Putamen (tissue), 1 donor: ENCODE measurements around the gene MAML3.

Source experiments
- DNase-seq: peaks from one replicate; pipeline ENCODE4 v3.0.0-alpha.2; 2016; ENCODE audit warnings: low spot score

Gene MAML3

DNA sequence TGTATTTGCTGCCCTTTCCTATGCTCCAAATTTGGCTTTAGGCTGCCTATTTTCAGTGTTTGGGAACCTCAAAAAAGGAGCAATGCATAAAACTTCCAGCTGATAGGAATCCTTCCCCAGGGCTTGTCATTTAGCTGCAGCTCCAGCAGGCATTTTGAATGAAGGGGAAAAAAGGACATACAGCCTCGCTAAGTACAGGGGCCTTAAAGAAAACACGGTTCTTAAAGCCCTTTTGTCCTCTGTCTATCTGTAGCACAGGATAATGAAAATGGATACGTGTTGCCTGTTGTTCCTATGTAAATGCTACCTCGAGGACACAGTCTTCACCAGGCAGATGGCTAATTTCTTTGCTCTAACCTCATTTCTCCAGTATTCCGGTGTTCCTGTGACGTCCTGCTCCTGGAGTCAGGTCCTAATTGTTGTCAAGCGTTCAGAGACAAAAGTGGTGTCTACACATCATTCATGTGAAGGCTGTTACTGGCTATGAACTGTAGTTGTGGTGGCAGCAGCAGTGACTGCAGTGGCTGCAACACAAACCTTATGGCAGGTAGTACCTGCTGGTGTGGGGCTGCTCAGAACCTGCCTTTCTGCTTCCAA is 371.0 kb downstream of the MAML3 start:
- no peak for DNase-seq

DNA sequence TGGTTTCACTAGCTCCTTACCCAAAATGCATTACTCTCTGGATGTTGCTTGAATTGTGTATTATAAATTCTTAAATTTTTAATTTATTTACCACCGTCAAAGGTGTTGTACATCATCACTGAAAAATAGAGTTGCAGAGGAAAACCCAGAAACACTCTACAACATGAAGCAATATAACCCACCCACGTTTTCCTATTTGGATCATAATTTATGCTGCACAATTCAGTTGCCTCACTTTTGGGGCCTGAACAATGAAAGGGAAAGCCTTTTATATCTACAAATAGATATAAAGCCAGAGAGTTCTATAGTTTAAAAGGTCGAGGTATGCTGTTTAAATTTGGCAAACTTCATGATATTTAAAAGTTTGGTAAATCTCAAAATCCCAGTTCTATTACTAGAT is 372.9 kb downstream of the MAML3 start:
- no peak for DNase-seq

DNA sequence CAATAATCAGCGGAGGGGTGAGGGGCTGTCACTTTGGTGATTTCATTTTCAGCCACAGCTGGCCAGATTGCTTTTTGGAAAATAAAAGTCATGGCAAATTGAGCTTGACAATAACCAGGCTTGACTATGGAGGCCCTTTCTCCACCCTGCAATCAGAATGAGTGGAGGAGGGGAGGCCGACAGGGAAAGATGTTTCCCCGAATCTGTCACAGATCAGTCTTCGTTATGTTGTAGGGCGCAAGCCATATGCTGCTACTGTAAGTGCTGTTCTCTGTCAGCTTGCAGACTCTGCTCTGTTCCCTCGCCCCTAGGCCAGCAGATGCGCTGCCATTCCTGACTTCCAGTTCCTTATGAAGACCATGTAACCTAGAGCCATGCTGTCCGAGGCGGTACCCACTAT is 374.3 kb downstream of the MAML3 start:
- no peak for DNase-seq

DNA sequence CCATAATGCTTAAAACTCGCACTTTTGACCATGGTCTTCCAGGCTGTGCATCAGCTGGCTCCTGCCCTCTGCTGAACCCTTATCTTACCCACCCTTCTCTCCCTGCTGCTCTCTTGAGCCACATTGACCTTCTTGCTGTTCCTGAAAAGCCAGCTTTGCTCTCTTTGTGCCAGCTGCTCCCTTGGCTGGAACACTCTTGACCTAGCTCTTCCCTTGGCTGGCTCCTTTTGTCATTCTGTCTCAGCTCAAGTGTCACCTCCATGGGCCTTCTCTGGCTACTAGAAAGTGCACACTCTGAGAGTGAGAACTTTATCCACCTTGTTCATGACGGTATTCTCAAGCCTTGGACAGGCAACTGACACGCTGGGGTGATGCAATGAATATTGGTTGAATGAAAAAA is 376.2 kb downstream of the MAML3 start:
- no peak for DNase-seq

DNA sequence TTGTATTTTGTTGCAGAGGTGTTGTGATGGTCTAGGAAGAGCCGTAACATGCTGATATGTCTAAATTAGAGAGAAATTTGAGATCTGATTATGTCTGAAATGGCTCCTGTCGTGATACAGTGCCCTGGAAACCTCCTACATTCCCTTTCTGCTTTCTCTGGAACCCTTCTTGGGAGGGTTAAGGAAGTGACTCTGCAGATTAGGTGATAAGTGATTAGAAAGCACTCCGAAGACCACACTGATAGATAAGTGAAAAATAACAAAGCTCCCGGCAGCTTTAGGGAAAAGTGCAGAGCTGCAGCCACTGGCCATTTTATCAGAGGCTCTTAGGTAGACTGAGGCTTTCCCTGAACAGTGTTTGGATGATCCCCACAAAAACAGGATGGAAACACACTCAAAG is 377.7 kb downstream of the MAML3 start:
- no peak for DNase-seq

DNA sequence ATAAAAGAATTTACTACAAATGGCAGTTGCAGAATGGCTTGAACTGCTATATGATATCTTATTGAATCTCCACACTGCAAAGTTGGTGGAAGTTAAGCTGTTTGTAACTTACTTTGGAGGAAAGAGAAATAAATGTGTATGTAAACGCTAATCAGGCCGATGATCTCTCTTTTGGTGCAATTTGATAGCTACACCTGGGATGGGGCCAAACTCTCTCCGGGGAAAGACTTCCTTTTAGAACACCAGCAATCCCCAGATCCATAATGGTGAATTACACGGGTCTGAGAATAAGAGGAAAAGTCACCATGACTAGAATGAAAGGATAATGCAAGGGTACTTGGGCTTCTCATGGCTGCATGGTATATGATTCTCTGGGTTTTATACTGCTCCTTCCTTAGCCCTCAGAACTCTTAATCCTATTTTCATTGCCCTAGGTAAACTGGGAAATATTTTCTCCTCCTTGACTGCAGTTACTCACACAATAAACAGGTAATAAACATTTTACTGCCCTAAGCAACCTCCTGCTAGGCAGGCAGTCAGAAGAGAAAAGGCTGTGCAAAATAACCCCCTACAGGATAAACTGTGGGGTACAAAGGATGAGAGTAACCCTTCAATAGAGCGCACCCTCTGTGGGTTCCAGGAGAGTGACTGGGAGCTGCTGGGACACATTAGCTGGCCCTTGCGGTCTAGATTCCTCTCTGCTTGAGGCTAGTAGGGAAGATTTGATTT is 379.1 kb downstream of the MAML3 start:
- DNase-seq = no peak

DNA sequence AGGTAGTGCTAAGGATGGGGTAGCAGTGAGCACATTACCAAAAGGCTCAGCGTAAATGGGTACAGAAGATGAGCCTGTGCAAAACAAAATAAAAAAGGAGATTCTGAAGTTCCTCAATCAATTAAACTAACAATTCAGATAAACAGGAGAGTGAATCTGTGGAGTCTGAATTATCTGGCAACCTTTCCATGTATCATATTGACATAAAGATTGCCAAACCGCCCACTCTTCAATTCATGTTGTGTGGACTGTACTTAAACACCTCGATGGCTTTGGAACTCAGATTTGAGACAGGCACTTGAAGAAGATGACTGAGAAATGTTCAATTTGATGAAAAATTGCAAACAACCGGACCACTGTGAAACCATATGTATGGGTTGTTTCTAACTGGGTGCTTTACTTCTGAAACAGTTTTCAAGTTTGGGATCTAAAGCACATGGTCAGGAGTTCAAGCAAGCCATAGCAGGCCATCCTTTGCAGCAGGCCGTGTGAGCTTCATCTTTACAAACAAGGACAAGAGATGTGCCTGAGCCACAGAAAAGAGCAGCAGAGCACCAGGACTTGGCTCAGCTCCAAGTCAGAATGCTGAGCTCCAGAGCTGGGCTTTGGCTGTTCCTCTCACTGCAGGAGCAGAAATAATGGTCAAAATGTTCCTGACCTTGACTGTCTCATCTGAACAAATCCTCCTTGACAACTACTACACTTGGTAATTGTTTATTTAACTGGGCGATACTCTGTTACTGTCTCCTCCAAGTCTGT is 380.2 kb downstream of the MAML3 start:
- DNase-seq = no peak

DNA sequence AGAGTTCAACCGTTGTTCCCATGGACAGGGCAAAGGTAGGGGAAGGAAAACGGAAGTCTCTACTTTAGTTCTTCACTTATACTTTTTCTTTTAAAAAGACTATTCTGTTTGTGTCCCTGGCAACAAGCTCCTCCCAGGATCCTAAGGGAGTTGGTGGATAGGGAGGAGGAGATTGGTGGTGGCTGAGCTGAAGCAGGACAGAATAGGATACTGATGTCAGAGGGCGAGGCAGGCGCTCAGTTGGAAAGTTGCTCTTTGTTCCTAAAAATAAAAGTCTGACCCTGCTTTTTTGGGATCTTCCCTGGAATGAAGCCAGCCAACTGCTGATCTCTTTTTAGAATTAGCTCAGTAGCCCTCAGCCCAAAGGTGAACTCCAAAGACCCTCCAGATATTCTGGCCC is 383.6 kb downstream of the MAML3 start:
- no peak for DNase-seq

DNA sequence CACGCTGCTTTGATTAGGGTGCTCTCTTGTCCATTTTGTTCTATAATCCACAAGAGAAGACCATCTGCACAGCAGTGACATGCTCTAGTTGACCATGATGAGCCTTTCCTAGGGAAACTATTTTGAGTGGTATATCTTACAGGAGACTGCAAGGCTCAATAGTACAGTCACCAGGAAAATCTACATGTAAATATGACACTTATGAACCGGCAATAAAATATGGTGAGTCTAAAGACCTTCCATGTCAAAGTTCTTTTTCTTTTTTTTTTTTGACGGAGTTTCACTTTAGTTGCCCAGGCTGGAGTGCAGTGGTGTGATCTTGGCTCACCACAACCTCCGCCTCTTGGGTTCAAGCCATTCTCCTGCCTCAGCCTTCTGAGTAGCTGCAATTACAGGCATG is 384.6 kb downstream of the MAML3 start:
- no peak for DNase-seq

DNA sequence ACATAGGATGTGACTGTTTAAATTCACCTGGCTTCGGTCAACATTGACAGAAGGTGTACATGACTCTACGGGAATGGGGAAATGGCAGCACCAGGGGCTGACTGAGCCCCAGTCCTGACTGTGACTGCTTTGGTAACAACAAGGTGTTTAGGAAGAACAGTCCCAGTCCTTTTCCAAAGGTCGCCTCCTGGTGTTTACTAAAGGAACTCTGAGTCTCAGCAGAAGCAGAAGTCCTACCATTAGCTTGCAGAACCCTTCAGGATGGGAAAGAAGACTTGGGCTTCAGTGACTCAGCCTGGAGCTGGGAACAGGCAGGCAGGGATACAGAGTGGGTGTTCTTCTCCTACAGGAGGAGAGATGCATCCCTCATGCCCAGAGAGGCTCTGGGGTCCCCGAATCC is 385.1 kb downstream of the MAML3 start:
- no peak for DNase-seq

DNA sequence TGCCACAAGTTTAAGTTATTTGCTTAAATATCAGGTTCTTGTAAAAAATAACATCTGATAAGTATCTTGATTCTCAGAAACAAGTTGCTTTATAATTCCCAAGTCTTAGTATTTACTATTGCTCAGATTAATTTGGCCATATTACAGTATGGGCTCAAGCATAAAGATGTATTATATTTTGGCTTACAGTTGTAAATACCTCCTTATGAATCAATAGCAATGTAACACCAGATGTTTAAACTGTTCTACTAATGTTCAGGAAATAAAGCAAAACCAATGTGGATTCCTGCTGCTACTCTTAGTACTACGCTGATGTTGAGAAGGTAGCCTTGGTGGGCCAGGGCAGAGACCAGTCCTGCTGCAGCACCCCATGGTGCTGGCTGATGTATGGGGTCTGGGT is 385.6 kb downstream of the MAML3 start:
- no peak for DNase-seq

DNA sequence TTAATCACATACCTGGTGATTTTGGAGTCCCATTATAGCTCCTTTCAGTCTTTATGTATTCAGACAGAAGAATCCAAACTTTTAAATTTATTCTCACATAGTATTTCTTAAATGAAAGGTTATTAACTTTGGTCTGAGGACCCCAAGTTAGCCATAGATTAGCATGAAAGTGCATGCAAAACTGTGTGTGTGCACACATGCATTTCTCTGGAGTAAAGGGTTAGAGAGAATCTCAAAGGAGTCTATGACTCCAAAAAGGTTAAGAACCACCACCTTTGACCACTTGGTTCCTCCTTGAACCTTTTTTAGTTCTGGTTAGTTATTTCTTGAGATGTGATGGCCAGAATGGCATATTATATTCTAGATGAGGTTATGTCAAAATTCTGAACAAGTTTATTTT is 386.4 kb downstream of the MAML3 start:
- DNase-seq = no peak

DNA sequence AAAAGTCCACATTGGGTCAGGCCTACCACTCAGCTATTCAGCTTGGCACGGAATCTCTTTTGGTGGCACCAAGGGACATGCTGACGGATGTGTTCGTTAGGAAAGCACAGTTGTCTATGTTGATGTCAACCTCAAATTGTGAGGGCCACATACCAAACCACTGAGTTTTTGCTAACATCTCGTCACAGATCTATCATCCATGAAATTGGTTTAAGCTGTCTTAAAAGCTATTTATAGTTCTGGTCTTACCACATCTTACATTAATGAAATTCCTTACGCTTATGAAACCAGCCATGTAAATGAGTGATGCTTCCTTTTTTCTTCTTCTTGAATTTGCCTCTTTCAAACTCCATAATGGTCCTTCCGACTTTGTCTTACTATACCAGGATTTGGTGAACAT is 386.8 kb downstream of the MAML3 start:
- no peak for DNase-seq

DNA sequence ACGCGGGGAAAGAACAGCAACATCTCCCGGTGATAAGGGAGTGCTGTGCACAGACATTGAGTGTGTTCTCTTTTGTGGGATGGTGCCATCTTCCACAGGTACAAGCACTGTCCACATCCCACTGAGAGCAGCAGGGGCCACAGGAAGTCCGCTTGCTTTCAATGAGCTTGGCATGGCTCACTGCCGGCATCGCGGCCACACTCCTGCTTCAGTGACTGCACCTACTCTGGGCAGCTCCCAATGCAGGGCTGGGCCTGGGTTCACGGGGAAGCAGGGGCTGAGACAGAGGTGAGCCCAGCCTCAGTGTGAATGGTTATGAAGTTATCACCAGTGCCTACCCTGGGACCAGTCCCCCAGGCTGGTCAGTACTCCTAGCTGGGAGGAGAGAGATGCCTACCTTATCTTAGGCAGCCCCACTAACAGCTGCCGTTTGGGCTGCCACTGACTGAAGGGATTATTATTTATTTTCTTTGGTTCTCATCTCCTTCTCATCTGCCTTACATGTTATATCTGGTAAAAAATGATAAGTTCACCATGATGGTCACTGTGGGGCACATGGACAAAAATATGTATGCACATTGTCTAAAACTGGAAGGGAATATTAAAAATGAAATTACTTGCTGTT is 389.2 kb downstream of the MAML3 start:
- no peak for DNase-seq

DNA sequence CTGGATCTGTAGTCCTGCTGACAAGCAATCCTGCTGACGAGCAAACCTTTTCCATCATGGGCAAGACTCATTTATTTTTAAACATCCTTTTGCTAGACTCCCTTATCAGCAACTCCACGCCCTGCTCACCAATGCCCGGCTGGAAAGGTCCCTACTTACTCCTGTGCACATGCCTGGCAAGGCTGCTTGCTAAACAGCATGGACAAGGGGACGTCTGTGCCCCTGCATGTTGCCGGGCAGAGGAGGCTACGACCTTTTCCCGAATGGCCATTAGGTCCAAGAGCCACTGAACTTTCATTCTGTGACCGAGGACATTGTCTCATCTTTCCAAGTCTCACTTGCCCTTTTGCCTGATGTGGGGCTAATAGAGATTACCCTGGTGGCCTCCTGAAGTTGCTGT is 389.8 kb downstream of the MAML3 start:
- no peak for DNase-seq

DNA sequence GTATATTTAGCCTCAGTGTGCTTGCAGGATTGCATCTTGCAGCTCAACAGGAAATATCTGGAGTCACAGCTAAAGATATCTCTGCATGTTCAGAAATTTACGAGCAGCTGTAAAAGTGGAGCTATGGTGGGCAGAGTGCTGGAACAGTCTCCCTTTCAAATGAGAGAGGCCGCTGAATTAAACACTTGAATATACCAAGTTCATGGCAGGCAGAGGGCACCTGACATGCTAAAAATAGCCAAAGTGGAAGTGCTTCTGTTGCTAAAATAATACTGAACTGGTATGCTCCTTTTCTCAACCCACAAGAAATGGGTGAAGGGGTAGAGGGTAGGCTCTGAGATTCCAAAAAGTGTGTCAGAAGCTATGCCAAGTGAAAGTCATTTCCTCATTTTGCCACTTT is 390.3 kb downstream of the MAML3 start:
- peak; percentile 33 for DNase-seq

DNA sequence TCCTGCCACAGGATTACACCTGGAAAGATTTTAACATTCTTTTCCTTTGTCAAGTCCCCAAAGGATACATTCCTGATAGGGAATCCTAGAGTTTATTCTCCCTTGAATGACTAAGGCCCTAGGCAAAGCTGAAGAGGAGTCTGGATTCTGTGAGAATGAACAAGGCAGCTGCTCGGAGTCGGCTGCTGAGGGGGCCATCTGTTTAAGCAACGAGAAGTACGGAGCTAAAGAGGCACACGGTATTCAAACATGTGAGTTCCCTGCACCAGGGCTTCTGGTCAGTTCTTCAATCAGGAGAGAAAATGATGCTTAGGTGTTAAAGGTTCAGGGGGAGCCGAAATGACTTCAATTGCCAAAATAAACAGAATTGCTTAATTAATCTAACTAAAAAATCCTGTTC is 390.8 kb downstream of the MAML3 start:
- no peak for DNase-seq

DNA sequence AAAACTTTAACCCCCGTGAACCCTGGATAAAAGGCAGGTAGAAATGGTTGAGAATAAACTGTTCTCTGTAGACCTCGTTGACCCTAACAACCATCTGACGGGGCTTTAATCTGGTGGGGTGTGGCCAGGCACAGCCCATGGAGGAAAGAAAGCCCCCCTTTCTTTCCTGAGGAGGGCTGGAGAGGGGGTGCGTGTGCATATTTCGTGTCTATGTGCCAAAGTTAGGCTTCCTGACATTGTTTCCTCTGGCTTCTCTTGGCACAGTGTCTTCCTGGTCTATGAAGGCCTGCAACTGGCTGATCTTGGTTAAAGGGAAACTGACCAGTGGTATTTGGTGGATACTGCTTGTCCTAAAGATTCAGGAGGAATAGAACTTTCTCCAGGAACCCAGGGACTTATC is 391.3 kb downstream of the MAML3 start:
- no peak for DNase-seq

DNA sequence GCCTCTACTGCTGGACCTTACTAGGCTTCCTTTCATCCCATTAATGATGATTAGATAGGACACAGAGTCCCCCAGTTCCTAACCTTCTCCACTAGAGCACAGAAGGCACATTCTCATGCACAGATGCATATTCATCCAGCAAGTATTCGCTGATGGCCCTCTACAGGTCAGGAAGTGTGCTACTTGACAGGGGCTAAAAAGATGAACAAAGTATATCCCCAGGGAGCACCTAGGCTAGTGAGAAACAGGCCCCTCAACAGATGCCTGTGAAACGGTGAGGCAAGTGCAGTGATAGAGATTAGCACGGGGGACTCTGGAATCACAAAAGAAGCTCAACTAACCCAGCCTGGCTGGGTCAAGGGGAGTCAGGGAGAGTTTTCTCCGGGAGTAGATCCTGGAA is 392.5 kb downstream of the MAML3 start:
- no peak for DNase-seq

DNA sequence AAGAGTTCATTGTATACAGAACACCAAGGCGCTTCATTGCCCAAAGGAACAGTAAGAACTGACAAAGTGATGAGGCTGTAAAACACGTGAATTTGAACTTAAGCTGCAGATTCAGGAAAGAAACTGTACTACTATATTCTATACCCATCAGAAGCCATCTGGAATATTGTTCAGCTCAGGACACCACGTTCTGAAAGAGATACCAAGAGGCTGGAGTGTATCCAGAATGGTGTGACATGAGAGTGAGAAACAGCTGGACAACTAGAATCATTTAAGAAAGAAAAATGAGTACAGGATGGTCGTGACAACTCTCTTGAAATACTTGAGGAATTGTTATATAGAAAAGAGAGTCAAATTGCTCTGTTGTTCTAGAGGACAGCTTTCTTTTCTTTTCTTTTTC is 393.4 kb downstream of the MAML3 start:
- DNase-seq = no peak

DNA sequence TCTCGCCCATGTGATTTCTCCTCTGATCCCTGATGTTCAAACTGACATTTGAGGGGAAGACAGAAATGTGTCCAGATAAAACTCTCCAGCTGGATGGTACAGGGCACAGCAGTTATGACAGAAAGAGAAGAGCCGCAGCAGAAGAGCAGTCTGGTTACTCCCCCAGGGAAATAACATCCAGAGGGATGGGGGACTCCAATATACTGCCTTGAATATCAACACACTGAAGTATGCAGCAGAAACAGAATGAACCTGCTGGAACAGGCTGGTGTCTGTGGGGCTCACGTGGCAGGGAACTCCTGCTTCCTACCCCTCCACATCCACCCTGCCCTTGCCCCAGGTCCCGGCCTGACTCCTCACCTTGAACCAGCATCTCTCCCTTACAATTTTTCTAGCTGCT is 394.9 kb downstream of the MAML3 start:
- DNase-seq = no peak

DNA sequence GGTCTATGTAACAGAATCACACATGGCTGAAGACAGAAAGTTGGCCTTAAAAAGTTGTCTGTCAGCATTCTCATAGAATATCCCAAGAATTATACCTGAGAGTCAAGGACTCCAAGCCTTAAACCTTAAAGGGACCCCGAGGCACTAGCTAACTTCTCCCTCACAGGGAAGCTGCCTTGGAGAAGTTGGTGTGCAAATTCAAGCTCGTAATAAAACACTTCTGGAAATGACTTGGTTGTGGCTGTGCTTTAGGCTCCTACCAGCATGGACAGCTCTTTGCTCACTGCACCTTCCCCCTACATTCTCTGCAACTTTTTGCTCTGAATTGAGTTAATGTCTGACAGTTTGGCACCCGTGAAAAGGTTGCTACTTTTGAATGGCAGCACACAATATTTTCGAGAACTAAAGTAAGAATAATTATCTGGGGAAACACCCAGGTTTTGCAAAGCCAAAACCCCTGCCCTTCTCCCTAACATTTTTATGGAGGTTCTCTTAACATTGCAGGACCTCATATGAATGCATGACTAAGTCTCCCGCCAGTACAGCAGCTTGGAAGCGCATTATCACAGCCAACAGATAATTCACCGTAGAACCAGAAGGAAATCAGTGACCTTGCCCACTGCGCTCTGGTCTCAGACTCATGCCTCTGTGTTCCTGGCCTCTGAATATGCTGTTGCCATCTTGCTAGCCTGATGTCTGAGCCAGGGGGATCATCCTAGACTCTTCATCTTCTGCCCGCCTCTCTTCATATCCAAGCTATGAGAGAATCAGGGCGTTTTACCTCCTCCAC is 397.4 kb downstream of the MAML3 start:
- no peak for DNase-seq
